B cell (primary cell): ENCODE results near the gene C3orf70. TPM values are rescaled to one million over a fixed set of nuclear protein-coding genes. Genes with fewer than 3 reads are reported as not detected.

Experiments
- ATAC-seq: fragments of 200-7000 bp; cut with Tn5 transposase; one replicate; pipeline ENCODE4 v1.10.0; 2021; ENCODE audit warnings: low read depth, mild to moderate bottlenecking, moderate number of reproducible peaks, moderate library complexity
- CTCF ChIA-PET: fragments of 350-600 bp; sonication (Branson Sonifier 250); formaldehyde crosslinking; loops from one replicate; lab custom pipeline; 2021; ENCODE audit warnings: antibody characterized with exemption, inconsistent platforms; lab: Charles Lee
- POLR2A ChIA-PET: fragments of 350-600 bp; sonication (Branson Sonifier 250); formaldehyde crosslinking; loops from one replicate; lab custom pipeline; 2021; ENCODE audit warnings: antibody characterized with exemption; lab: Charles Lee
- DNase-seq: peaks from one replicate; pipeline ENCODE4 v3.0.0; 2013
- H2AFZ ChIP-seq: 2 replicates; pipeline ENCODE4 v1.6.1; 2012; ENCODE audit warnings: mild to moderate bottlenecking, low read depth, low read length; ENCODE audit not compliant: insufficient read depth, poor library complexity, severe bottlenecking
- H3K27ac ChIP-seq, 2 donors: 1 replicate in 1 of 2; 2 replicates in 1 of 2; pipeline ENCODE4 v1.5.1; 2012 to 2013; ENCODE audit warnings: low read length in 2 of 2, mild to moderate bottlenecking in 2 of 2, moderate library complexity in 1 of 2
- H3K27me3 ChIP-seq, 4 experiments: fragments of 200-600 bp in 1 of 4; sonication (generic) in 1 of 4; replicated peaks in 1 of 4; 1 replicate in 2 of 4; 2 replicates in 2 of 4; pipeline versions ENCODE4 v1.6.1 to v1.7.0; 2013 to 2016; ENCODE audit warnings: low read length in 3 of 4, mild to moderate bottlenecking in 2 of 4, mixed read lengths in 1 of 4, moderate library complexity in 1 of 4; ENCODE audit not compliant: insufficient read depth in 4 of 4, control insufficient read depth in 3 of 4; ENCODE audit errors: control extremely low read depth in 1 of 4
- H3K36me3 ChIP-seq, 2 experiments: replicated peaks in 1 of 2; 1 replicate in 1 of 2; 2 replicates in 1 of 2; pipeline versions ENCODE4 v1.6.1 to v1.7.1; 2013; ENCODE audit warnings: low read length in 1 of 2; ENCODE audit not compliant: insufficient read depth in 2 of 2, control insufficient read depth in 1 of 2; ENCODE audit errors: control extremely low read depth in 1 of 2, extremely low read depth in 1 of 2
- H3K4me1 ChIP-seq, 2 donors: fragments of 200-600 bp in 1 of 2; sonication (generic) in 1 of 2; 1 replicate in 1 of 2; 2 replicates in 1 of 2; pipeline versions ENCODE4 v1.5.1 to v1.6.1; 2013 to 2017; ENCODE audit warnings: low read length in 2 of 2; ENCODE audit not compliant: control insufficient read depth in 2 of 2, insufficient read depth in 2 of 2
- H3K4me2 ChIP-seq: replicated peaks from 2 replicates; pipeline ENCODE3; 2012; ENCODE audit warnings: mild to moderate bottlenecking, low read depth, low read length; ENCODE audit not compliant: poor library complexity, severe bottlenecking
- H3K4me3 ChIP-seq, 5 experiments: fragments of 200-600 bp in 1 of 5; sonication (generic) in 1 of 5; 1 replicate in 3 of 5; 2 replicates in 2 of 5; pipeline versions ENCODE4 v1.5.1 to v1.7.0; 2011 to 2016; ENCODE audit warnings: low read length in 4 of 5, mild to moderate bottlenecking in 4 of 5, low read depth in 2 of 5, control low read depth in 1 of 5, moderate library complexity in 1 of 5; ENCODE audit not compliant: insufficient read depth in 1 of 5; ENCODE audit errors: control extremely low read depth in 1 of 5, extremely low read depth in 1 of 5
- H3K79me2 ChIP-seq: fragments of 200-600 bp; sonication (generic); one replicate; pipeline ENCODE4 v1.6.0; 2016; ENCODE audit warnings: low read length; ENCODE audit not compliant: control insufficient read depth, insufficient read depth
- H3K9ac ChIP-seq: fragments of 200-600 bp; sonication (generic); 2 replicates; pipeline ENCODE4 v1.6.1; 2017; ENCODE audit warnings: mild to moderate bottlenecking, low read length, moderate library complexity
- H3K9me3 ChIP-seq, 3 donors: one replicate each; pipeline versions ENCODE4 v1.6.1 to v1.7.1; 2013; ENCODE audit warnings: low read length in 2 of 3; ENCODE audit not compliant: control insufficient read depth in 2 of 3, insufficient read depth in 1 of 3; ENCODE audit errors: control extremely low read depth in 1 of 3
- H4K20me1 ChIP-seq: 2 replicates; pipeline ENCODE4 v1.6.0; 2012; ENCODE audit warnings: mild to moderate bottlenecking, low read length; ENCODE audit not compliant: insufficient read depth, control insufficient read depth, poor library complexity, severe bottlenecking
- H3K27ac Mint-ChIP-seq: one replicate; pipeline ENCODE4 v1.8.0; 2021; ENCODE audit warnings: mixed read lengths
- H3K27me3 Mint-ChIP-seq: one replicate; pipeline ENCODE4 v1.8.0; 2021; ENCODE audit warnings: mixed read lengths
- H3K4me1 Mint-ChIP-seq: one replicate; pipeline ENCODE4 v1.8.0; 2021; ENCODE audit warnings: mixed read lengths
- H3K4me3 Mint-ChIP-seq: one replicate; pipeline ENCODE4 v1.8.0; 2021; ENCODE audit warnings: mixed read lengths
- H3K9me3 Mint-ChIP-seq: one replicate; pipeline ENCODE4 v1.8.0; 2022; ENCODE audit warnings: mixed read lengths; ENCODE audit not compliant: insufficient read depth
- CTCF ChIP-seq: fragments of 200-600 bp; IDR thresholded peaks from one replicate; pipeline ENCODE4 v1.8.0; 2022; ENCODE audit warnings: antibody characterized with exemption, mild to moderate bottlenecking
- EZH2 ChIP-seq: IDR thresholded peaks from 2 replicates; pipeline ENCODE4 v1.6.1; 2012; ENCODE audit warnings: borderline replicate concordance, low read depth, mild to moderate bottlenecking, moderate library complexity, low read length; ENCODE audit not compliant: insufficient read depth, poor library complexity, severe bottlenecking
- WGBS: methylation state at CpG from one replicate; pipeline ENCODE4 v1.1.5; 2013; ENCODE audit warnings: missing lambda C conversion rate; ENCODE audit not compliant: insufficient coverage; 5-methylcytosine and 5-hydroxymethylcytosine counted together
- intact Hi-C: fragments of 100-400 bp; cut with micrococcal nuclease; formaldehyde crosslinking; loops from one replicate; pipeline ENCODE4 v1.10.0; 2022
- polyA plus RNA-seq: library from polyadenylated mRNA; depleted of rRNA; stranded (reverse); fragments of >200 nt; gene quantifications from 2 replicates; pipeline ENCODE4 v1.2.3, GENCODE V29; 2012
- total RNA-seq, 2 donors: library from RNA; stranded (reverse); fragments of 120-200 nt in 1 of 2; gene quantifications; 1 replicate in 1 of 2; 2 replicates in 1 of 2; pipeline versions ENCODE4 v1.2.3 to v1.2.4, GENCODE V29; 2013 to 2022

Gene C3orf70
- total and polyA plus RNA-seq, 2 donors (not counting 1 experiment from before 2014, with no cell fraction given), result not detected

DNA sequence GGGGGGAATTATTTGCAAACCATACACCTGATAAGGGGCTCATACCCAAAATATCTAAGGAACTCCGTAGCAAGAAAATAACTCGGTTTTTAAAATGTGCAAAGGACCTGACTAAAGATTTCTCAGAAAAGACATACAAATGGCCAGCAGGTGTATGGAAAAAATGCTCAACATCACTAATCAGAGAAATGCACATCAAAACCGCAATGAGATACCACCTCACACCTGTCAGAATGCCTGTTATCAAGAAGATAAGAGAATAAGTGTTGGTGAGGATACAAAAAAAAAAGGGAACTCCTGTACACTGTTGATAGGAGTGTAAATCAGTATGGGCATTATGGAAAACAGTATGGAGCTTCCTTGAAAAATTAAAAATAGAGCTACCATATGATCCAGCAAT lies 89.4 kb downstream of the C3orf70 start:
- H3K9me3 Mint-ChIP-seq, result peaks cover 13% of the 10 kb centered on the region
- Histone ChIP-seq H2AFZ (no peak overlapping the region), H3K27ac (no peak overlapping the region), H3K4me3 (no peak overlapping the region), H3K79me2 (no peaks in the 10 kb centered on the region), H3K9ac (no peak overlapping the region), H3K4me2 (no peak overlapping the region), H4K20me1 (no peaks in the 10 kb centered on the region), H3K9me3 (peaks cover 0 to 17% (median 10%) of the 10 kb centered on the region in 3 donors), H3K4me1 (no peaks in the 10 kb centered on the region), H3K36me3 (no peaks in the 10 kb centered on the region), H3K27me3 (no peaks in the 10 kb centered on the region)
- DNase-seq (no peak), ATAC-seq (no peak)
- H3K27ac Mint-ChIP-seq, result no peak overlapping the region
- ChIA-PET POLR2A (no interaction called here), CTCF (no interaction called here)
- H3K4me1 Mint-ChIP-seq, result no peaks in the 10 kb centered on the region
- no peaks in the 10 kb centered on the region for H3K27me3 Mint-ChIP-seq
- no peak overlapping the region for H3K4me3 Mint-ChIP-seq
- intact Hi-C loops, result no loop called here
- WGBS, result no CpG with 5 or more reads among the region's 3 CpGs
- TF ChIP-seq CTCF, result no peak
- TF ChIP-seq EZH2, result no peak

GRCh38 chr3:185062191-185062590 lies 90.7 kb downstream of the C3orf70 start:
- Mint-ChIP-seq H3K27ac (no peak overlapping the region), H3K4me3 (no peak overlapping the region), H3K27me3 (no peaks in the 10 kb centered on the region), H3K9me3 (peaks cover 13% of the 10 kb centered on the region), H3K4me1 (no peaks in the 10 kb centered on the region)
- CTCF ChIA-PET, result no interaction called here
- H4K20me1 ChIP-seq, result no peaks in the 10 kb centered on the region
- no peaks in the 10 kb centered on the region for H3K4me1 ChIP-seq
- H2AFZ ChIP-seq, result no peak overlapping the region
- no peak for TF ChIP-seq CTCF
- no peak for TF ChIP-seq EZH2
- no peak overlapping the region for H3K4me2 ChIP-seq
- ATAC-seq (no peak), DNase-seq (no peak)
- POLR2A ChIA-PET, result no interaction called here
- H3K27ac ChIP-seq, result no peak overlapping the region
- H3K79me2 ChIP-seq, result no peaks in the 10 kb centered on the region
- peaks cover 0 to 23% (median 17%) of the 10 kb centered on the region in 3 donors for H3K9me3 ChIP-seq
- no peaks in the 10 kb centered on the region for H3K36me3 ChIP-seq
- H3K27me3 ChIP-seq, result no peaks in the 10 kb centered on the region
- intact Hi-C loops, result no loop called here
- no peak overlapping the region for H3K9ac ChIP-seq
- H3K4me3 ChIP-seq, result no peak overlapping the region
